GM19463 (cell line): ENCODE measurements around the gene SHROOM2.

Experiments
- ATAC-seq: cut with Tn5 transposase; IDR thresholded peaks from one replicate; pipeline ENCODE4 v1.9.1; 2021; ENCODE audit warnings: mild to moderate bottlenecking, moderate library complexity; ENCODE audit not compliant: unreplicated experiment

SHROOM2 gene

GRCh38 chrX:9995855-9996339 is 209.7 kb downstream of the SHROOM2 start:
- peak; percentile 69 for ATAC-seq

DNA sequence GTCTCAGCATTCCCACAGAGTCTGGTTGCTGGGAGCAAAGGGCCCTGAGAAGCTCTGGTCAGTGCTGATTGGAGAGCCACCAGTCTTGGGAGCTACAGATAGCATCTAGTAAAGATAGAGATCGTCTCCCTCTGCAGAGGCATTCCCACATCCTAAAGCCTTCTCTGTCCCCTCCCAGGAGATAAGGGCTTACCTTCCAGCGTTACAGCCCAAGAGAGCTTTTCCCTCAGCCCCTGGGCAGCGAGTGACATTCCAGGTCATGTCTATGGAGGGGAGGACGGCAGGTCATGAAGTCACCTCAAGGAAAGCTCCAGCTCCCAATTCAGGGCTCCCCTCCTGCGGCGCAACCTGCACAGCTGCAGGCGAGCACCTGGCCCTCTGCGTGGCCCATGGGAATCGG is 210.8 kb downstream of the SHROOM2 start:
- ATAC-seq: no peak

DNA sequence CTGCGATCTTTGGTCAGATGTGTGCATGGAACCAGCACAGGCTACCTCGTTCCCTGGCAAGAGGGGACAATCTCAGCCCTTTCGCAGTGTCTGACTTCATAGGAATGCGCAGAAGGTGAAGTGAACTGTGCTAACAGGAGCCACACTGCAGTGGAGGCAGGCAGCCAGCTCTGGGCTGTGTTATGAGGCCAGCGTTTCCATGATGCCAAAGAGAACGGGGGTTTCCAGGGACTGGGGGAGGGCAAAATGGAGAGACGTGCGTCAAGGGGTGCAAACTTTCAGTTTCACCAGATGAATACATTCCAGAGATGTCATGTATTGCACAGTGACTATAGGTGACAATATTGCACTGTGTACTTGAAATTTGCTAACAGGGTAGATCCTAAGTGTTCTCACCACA is 211.3 kb downstream of the SHROOM2 start:
- ATAC-seq: peak; percentile 78
